NT2/D1 (cell line): Measurements from ENCODE around the gene DNAH8.

Source experiments
- SUZ12 ChIP-seq: IDR thresholded peaks from 2 replicates; pipeline ENCODE4 v1.6.1; 2011; ENCODE audit not compliant: insufficient read length, insufficient read depth; ENCODE audit errors: extremely low read depth
- YY1 ChIP-seq: IDR thresholded peaks from 2 replicates; pipeline ENCODE4 v1.6.1; 2011; ENCODE audit not compliant: insufficient read length, insufficient read depth
- ZNF274 ChIP-seq: IDR thresholded peaks from 2 replicates; pipeline ENCODE4 v1.6.1; 2011; ENCODE audit warnings: mild to moderate bottlenecking, low read depth, low read length

GRCh38 chr6:38933426-38933825, 218.3 kb downstream of the DNAH8 start:
- no peak for TF ChIP-seq SUZ12
- TF ChIP-seq YY1, result no peak
- no peak for TF ChIP-seq ZNF274
